ENCODE measurements around the gene UTP11.

Gene UTP11

DNA sequence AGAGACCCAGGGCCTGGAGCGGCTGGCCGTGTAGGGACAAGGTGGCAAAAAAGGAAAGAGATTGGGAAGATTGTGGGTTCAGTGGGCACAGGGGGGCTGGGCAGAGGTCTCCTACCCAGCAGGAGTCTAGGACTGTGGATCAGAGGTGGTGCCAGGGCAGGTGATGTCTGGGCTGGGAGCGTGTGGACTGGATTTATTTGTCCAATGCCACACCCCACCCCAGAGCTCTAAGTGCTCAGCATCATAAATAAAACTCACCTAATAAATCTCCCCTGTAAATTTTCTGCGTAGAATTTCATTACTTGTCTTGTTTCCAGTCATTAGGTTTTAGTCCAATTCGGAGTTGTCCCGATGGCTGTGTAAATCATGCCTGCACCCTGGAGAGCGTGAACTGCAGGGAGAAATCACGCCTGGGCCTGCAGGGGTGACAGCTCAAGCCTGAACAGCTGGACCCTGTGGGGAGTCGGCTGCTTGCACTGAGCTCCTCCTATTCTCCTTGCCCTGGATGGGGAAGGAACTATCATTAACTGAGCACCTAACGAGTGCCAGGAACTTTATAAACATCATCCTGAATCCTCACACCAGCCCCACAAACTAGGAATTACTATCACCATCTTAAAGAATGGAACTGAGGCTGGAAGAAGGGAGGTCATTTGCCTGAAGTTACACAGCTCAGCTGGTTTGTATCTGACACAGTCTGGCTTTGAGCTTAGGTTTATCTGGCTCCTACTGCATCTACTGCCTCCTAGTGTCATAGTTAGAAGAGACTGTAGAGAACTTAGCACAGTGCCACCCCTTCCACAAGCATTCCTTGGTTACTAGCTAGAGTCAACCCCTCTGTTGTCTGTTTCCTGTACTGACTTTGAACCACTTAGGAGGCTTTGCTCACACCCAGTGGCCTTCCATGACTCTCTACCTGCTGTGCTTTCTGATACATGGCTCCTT is 59.0 kb downstream of the UTP11 start:
- DNase-seq (ENCODE audit: low spot score) = peak; percentile 69

GRCh38 chr1:38072858-38073257 is 60.3 kb downstream of the UTP11 start:
- DNase-seq (ENCODE audit: low spot score) = no peak

DNA sequence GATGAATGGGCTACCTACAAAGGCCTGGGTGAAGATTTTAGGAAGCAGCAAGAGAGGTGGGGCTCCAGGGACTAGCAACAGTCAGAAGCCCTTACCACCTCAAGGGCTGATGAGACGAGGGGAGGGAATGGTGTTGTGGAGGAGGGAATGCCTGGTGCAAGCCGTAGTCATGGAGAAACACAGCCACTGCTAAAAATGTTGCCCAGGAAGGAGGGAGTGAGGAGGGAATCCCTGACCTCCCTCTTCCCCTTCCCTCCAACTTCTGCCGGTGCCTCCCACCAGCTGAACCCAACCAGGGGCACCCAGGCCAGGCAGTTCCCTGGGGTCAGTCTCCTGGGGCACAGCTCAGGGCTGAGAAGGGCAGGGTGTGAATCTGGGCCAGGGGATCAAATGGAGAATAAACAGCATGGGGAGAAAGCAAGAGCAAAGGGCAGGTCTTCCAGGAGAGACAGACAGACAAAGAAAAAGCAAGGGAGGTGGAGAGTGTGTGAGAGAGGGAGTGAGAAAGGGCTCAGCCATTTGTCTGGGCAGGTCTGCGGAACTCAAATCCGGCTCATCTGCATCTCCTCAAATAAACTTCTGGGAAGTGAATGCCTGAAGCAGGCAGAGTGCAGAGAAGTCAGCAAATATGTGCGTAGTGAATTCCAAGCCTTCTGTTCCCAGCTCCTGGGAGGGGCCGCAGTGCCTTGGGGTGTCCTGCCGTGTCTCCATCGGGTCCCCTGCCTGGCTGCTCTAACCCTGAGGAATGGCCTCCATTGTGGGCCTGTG is 61.2 kb downstream of the UTP11 start:
- DNase-seq (ENCODE audit: low spot score) = no peak

- DNase-seq (ENCODE audit: low spot score) = no peak
Observed at GRCh38 chr1:38074302-38074677, 61.8 kb downstream of the UTP11 start.

Data from GM03348 (cell line).